ENCODE measurements around the gene HS2ST1. TPM values are rescaled to one million over a fixed set of nuclear protein-coding genes. Genes with fewer than 3 reads are reported as not detected.

HS2ST1 gene
- total RNA-seq, 1 donor from 2014 or later, result 10.7 TPM

- ATAC-seq (ENCODE audit: poor library complexity), result no peak
- intact Hi-C loops (cut with DNase I), result loop anchor here (10.0 kb wide), 1 partner anchor 143 kb away; no protein-coding TSS in a partner anchor
- DNase-seq, result no peak
Measured at GRCh38 chr1:87141556-87141955, 227.1 kb downstream of the HS2ST1 start.

GRCh38 chr1:87143413-87144135 lies 229.1 kb downstream of the HS2ST1 start:
- ATAC-seq (ENCODE audit: poor library complexity) (no peak), DNase-seq (no peak)
- intact Hi-C loops (cut with DNase I), result loop anchor here (10.0 kb wide), 1 partner anchor 141 kb away; no protein-coding TSS in a partner anchor

- ATAC-seq (ENCODE audit: poor library complexity) (no peak), DNase-seq (no peak)
- intact Hi-C loops (cut with DNase I), result loop anchor here (10.0 kb wide), 1 partner anchor 140 kb away; no protein-coding TSS in a partner anchor
Measured at GRCh38 chr1:87144316-87144895, 230.0 kb downstream of the HS2ST1 start.

- no peak for DNase-seq
- no peak for ATAC-seq (ENCODE audit: poor library complexity)
- intact Hi-C loops (cut with DNase I), result loop anchor here (10.0 kb wide), 1 partner anchor 140 kb away; no protein-coding TSS in a partner anchor
Measured at GRCh38 chr1:87144981-87145380, 230.5 kb downstream of the HS2ST1 start.

- ATAC-seq (ENCODE audit: poor library complexity) (no peak), DNase-seq (no peak)
- intact Hi-C loops (cut with DNase I), result loop anchor here (10.0 kb wide), 1 partner anchor 138 kb away; no protein-coding TSS in a partner anchor
Measured at GRCh38 chr1:87146538-87146937, 232.1 kb downstream of the HS2ST1 start.

- intact Hi-C loops (cut with DNase I), result loop anchor here (10.0 kb wide), 1 partner anchor 138 kb away; no protein-coding TSS in a partner anchor
- no peak for DNase-seq
- ATAC-seq (ENCODE audit: poor library complexity), result no peak
Measured at GRCh38 chr1:87146986-87147385, 232.6 kb downstream of the HS2ST1 start.

- DNase-seq (no peak), ATAC-seq (ENCODE audit: poor library complexity) (no peak)
- intact Hi-C loops (cut with DNase I), result loop anchor here (10.0 kb wide), 1 partner anchor 137 kb away; no protein-coding TSS in a partner anchor
Measured at GRCh38 chr1:87147851-87148250, 233.4 kb downstream of the HS2ST1 start.

GRCh38 chr1:87148661-87149060 lies 234.2 kb downstream of the HS2ST1 start:
- ATAC-seq (ENCODE audit: poor library complexity), result no peak
- intact Hi-C loops (cut with DNase I), result loop anchor here (10.0 kb wide), 1 partner anchor 136 kb away; no protein-coding TSS in a partner anchor
- no peak for DNase-seq

GRCh38 chr1:87149241-87150041 lies 235.0 kb downstream of the HS2ST1 start:
- intact Hi-C loops (cut with DNase I), result loop anchor here (10.0 kb wide), 2 partner anchors 135 to 805 kb away; no protein-coding TSS in a partner anchor
- no peak for DNase-seq
- ATAC-seq (ENCODE audit: poor library complexity), result peak; percentile 26

GRCh38 chr1:87150143-87150542 lies 235.7 kb downstream of the HS2ST1 start:
- DNase-seq, result no peak
- ATAC-seq (ENCODE audit: poor library complexity), result no peak
- intact Hi-C loops (cut with DNase I), result loop anchor here (10.0 kb wide), 1 partner anchor 805 kb away; no protein-coding TSS in a partner anchor

GRCh38 chr1:87151500-87152421 lies 237.3 kb downstream of the HS2ST1 start:
- peak; percentile 84 for DNase-seq
- ATAC-seq (ENCODE audit: poor library complexity), result peak; percentile 96
- intact Hi-C loops (cut with DNase I), result loop anchor here (10.0 kb wide), 1 partner anchor 803 kb away; no protein-coding TSS in a partner anchor

- no peak for DNase-seq
- ATAC-seq (ENCODE audit: poor library complexity), result no peak
- intact Hi-C loops (cut with DNase I), result loop anchor here (10.0 kb wide), 1 partner anchor 800 kb away; no protein-coding TSS in a partner anchor
Measured at GRCh38 chr1:87154384-87154783, 239.9 kb downstream of the HS2ST1 start.

- DNase-seq (no peak), ATAC-seq (ENCODE audit: poor library complexity) (no peak)
- intact Hi-C loops (cut with DNase I), result loop anchor here (10.0 kb wide), 1 partner anchor 800 kb away; no protein-coding TSS in a partner anchor
Measured at GRCh38 chr1:87155170-87155569, 240.7 kb downstream of the HS2ST1 start.

- ATAC-seq (ENCODE audit: poor library complexity) (no peak), DNase-seq (peak; percentile 41)
- intact Hi-C loops (cut with DNase I), result loop anchor here (10.0 kb wide), 1 partner anchor 799 kb away; no protein-coding TSS in a partner anchor
Measured at GRCh38 chr1:87155648-87156047, 241.2 kb downstream of the HS2ST1 start.

GRCh38 chr1:87156124-87156523 lies 241.7 kb downstream of the HS2ST1 start:
- DNase-seq (no peak), ATAC-seq (ENCODE audit: poor library complexity) (no peak)
- intact Hi-C loops (cut with DNase I), result loop anchor here (10.0 kb wide), 1 partner anchor 799 kb away; no protein-coding TSS in a partner anchor

GRCh38 chr1:87159378-87159915 lies 245.0 kb downstream of the HS2ST1 start:
- intact Hi-C loops (cut with DNase I), result loop anchor here (10.0 kb wide), 1 partner anchor 795 kb away; no protein-coding TSS in a partner anchor
- DNase-seq, result no peak
- no peak for ATAC-seq (ENCODE audit: poor library complexity)
